CD14-positive monocyte (primary cell): ENCODE measurements around the gene HRH2. TPM values are rescaled to one million over a fixed set of nuclear protein-coding genes. Genes with fewer than 3 reads are reported as not detected.

Source experiments
- DNase-seq, 3 donors: peaks; one replicate each; pipeline ENCODE4 v3.0.0-alpha.2; 2011 to 2022
- H2AFZ ChIP-seq: 2 replicates; pipeline ENCODE4 v1.6.0; 2012; ENCODE audit warnings: mild to moderate bottlenecking, low read depth, low read length, inconsistent platforms; ENCODE audit not compliant: insufficient read depth, poor library complexity, severe bottlenecking
- H3K27ac ChIP-seq, 2 donors: 1 replicate in 1 of 2; 2 replicates in 1 of 2; pipeline ENCODE4 v1.5.1; 2012 to 2013; ENCODE audit warnings: low read length in 2 of 2, control low read depth in 1 of 2, inconsistent platforms in 1 of 2, low read depth in 1 of 2, mild to moderate bottlenecking in 1 of 2
- H3K27me3 ChIP-seq, 2 donors: one replicate each; pipeline versions ENCODE4 v1.6.0 to v1.6.1; 2011 to 2013; ENCODE audit warnings: low read length in 2 of 2; ENCODE audit not compliant: control insufficient read depth in 2 of 2, insufficient read depth in 2 of 2
- H3K36me3 ChIP-seq, 2 donors: replicated peaks in 1 of 2; 1 replicate in 1 of 2; 2 replicates in 1 of 2; pipeline versions ENCODE4 v1.5.1 to v1.6.1; 2012 to 2013; ENCODE audit warnings: low read length in 2 of 2, control low read depth in 1 of 2, inconsistent platforms in 1 of 2, mild to moderate bottlenecking in 1 of 2; ENCODE audit not compliant: insufficient read depth in 2 of 2, control insufficient read depth in 1 of 2
- H3K4me1 ChIP-seq, 2 donors: 1 replicate in 1 of 2; 2 replicates in 1 of 2; pipeline versions ENCODE4 v1.5.1 to v1.6.1; 2012 to 2013; ENCODE audit warnings: low read length in 2 of 2, control low read depth in 1 of 2, inconsistent platforms in 1 of 2, mild to moderate bottlenecking in 1 of 2, moderate library complexity in 1 of 2; ENCODE audit not compliant: insufficient read depth in 2 of 2, control insufficient read depth in 1 of 2
- H3K4me2 ChIP-seq: replicated peaks from 2 replicates; pipeline ENCODE3; 2012; ENCODE audit warnings: low read length, moderate library complexity, mild to moderate bottlenecking; ENCODE audit not compliant: poor library complexity, severe bottlenecking; ENCODE audit errors: extremely low read depth
- H3K4me3 ChIP-seq, 3 experiments: fragments of 200-600 bp in 1 of 3; sonication (generic) in 1 of 3; replicated peaks in 1 of 3; 1 replicate in 2 of 3; 2 replicates in 1 of 3; pipeline ENCODE4 v1.5.1; 2011 to 2013; ENCODE audit warnings: low read length in 3 of 3, mild to moderate bottlenecking in 3 of 3, control low read depth in 2 of 3, low read depth in 2 of 3, inconsistent platforms in 1 of 3, moderate library complexity in 1 of 3
- H3K79me2 ChIP-seq: 2 replicates; pipeline ENCODE4 v1.6.0; 2012; ENCODE audit warnings: mild to moderate bottlenecking, control low read depth, inconsistent platforms, low read length, moderate library complexity; ENCODE audit not compliant: insufficient read depth
- H3K9ac ChIP-seq: 2 replicates; pipeline ENCODE4 v1.6.0; 2017; ENCODE audit warnings: low read length, mild to moderate bottlenecking; ENCODE audit not compliant: insufficient read depth, poor library complexity, severe bottlenecking
- H3K9me3 ChIP-seq, 2 donors: replicated peaks in 1 of 2; 1 replicate in 1 of 2; 2 replicates in 1 of 2; pipeline versions ENCODE4 v1.5.1 to v1.6.1; 2012 to 2013; ENCODE audit warnings: low read length in 2 of 2, control low read depth in 1 of 2; ENCODE audit not compliant: control insufficient read depth in 1 of 2, insufficient read depth in 1 of 2
- H4K20me1 ChIP-seq: 2 replicates; pipeline ENCODE4 v1.6.0; 2012; ENCODE audit warnings: mild to moderate bottlenecking, low read length, control low read depth, moderate library complexity; ENCODE audit not compliant: insufficient read depth
- H3K27ac Mint-ChIP-seq, 7 donors: one replicate each; pipeline ENCODE4 v1.8.0; 2020; ENCODE audit warnings: mild to moderate bottlenecking in 7 of 7, mixed read lengths in 7 of 7, moderate library complexity in 6 of 7, inconsistent platforms in 2 of 7
- H3K27me3 Mint-ChIP-seq, 3 donors: one replicate each; pipeline ENCODE4 v1.8.0; 2021 to 2022; ENCODE audit warnings: low read depth in 3 of 3, mild to moderate bottlenecking in 3 of 3, mixed read lengths in 3 of 3, moderate library complexity in 3 of 3, inconsistent platforms in 1 of 3
- H3K36me3 Mint-ChIP-seq, 2 donors: one replicate each; pipeline ENCODE4 v1.8.0; 2020; ENCODE audit warnings: mixed read lengths in 2 of 2, inconsistent platforms in 1 of 2, mild to moderate bottlenecking in 1 of 2
- H3K4me1 Mint-ChIP-seq: one replicate; pipeline ENCODE4 v1.8.0; 2020; ENCODE audit warnings: mild to moderate bottlenecking, mixed read lengths
- H3K4me3 Mint-ChIP-seq, 2 donors: one replicate each; pipeline ENCODE4 v1.8.0; 2020; ENCODE audit warnings: mild to moderate bottlenecking in 2 of 2, mixed read lengths in 2 of 2, moderate library complexity in 1 of 2
- H3K9me3 Mint-ChIP-seq, 7 donors: one replicate each; pipeline ENCODE4 v1.8.0; 2020 to 2022; ENCODE audit warnings: mixed read lengths in 7 of 7, mild to moderate bottlenecking in 6 of 7, moderate library complexity in 6 of 7, inconsistent platforms in 2 of 7
- WGBS: methylation state at CpG from one replicate; pipeline ENCODE4 v1.1.5; 2013; ENCODE audit warnings: missing lambda C conversion rate; ENCODE audit not compliant: insufficient coverage; 5-methylcytosine and 5-hydroxymethylcytosine counted together
- intact Hi-C, 2 donors: fragments of 100-400 bp; cut with micrococcal nuclease; formaldehyde crosslinking; loops; one replicate each; pipeline versions ENCODE4 v1.15.0 to v1.15.1; 2023
- polyA plus RNA-seq, 3 donors: library from polyadenylated mRNA; depleted of rRNA in 1 of 3; unstranded in 2 of 3; stranded (reverse) in 1 of 3; fragments of 300-500 nt in 2 of 3; fragments of >200 nt in 1 of 3; fragmentation: Illumina TruSeq in 2 of 3; gene quantifications; 1 replicate in 2 of 3; 2 replicates in 1 of 3; pipeline ENCODE4 v1.2.3, GENCODE V29; 2012 to 2021
- TF ChIP-seq, protein P1 (sequence below): fragments of 200-600 bp; IDR thresholded peaks from one replicate; pipeline ENCODE4 v1.8.0; 2022; ENCODE audit warnings: antibody characterized with exemption, mild to moderate bottlenecking

The HRH2 gene
- polyA plus RNA-seq, 3 donors = 10.6 to 71.7 (median 25.5) TPM

DNA sequence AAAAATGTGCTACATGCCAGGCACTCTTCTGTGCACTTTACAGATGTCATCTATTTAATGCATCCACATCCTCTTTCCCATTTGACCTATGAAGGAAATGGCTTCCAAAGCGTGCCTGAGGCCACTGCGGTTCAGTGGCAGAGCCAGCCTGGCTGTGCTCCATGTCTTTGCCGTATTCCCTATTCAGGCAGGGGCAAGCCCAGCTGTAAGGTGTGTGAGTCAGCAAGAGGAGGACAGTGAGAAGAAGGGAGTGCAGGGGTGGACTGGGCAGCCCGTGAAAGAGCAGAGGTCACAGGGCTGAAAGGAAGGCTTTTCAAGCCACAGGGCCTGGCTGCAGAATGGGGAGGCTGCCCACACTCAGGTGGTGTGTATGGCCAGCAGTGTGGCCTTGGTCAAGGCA, 91.7 kb downstream of the HRH2 start:
- Histone ChIP-seq H3K4me3 (no peak overlapping the region), H3K4me1 (no peaks in the 10 kb centered on the region), H3K27me3 (peaks cover 0 to 3% of the 10 kb centered on the region in 2 donors), H4K20me1 (no peaks in the 10 kb centered on the region), H2AFZ (no peak overlapping the region), H3K9me3 (no peaks in the 10 kb centered on the region), H3K79me2 (no peaks in the 10 kb centered on the region), H3K9ac (no peak overlapping the region), H3K27ac (no peak overlapping the region), H3K36me3 (no peaks in the 10 kb centered on the region), H3K4me2 (no peak overlapping the region)
- DNase-seq = no peak
- WGBS = 93% methylated on average over 2 of the region's 4 CpGs
- no peak overlapping the region for H3K4me3 Mint-ChIP-seq
- TF ChIP-seq, protein P1, sequence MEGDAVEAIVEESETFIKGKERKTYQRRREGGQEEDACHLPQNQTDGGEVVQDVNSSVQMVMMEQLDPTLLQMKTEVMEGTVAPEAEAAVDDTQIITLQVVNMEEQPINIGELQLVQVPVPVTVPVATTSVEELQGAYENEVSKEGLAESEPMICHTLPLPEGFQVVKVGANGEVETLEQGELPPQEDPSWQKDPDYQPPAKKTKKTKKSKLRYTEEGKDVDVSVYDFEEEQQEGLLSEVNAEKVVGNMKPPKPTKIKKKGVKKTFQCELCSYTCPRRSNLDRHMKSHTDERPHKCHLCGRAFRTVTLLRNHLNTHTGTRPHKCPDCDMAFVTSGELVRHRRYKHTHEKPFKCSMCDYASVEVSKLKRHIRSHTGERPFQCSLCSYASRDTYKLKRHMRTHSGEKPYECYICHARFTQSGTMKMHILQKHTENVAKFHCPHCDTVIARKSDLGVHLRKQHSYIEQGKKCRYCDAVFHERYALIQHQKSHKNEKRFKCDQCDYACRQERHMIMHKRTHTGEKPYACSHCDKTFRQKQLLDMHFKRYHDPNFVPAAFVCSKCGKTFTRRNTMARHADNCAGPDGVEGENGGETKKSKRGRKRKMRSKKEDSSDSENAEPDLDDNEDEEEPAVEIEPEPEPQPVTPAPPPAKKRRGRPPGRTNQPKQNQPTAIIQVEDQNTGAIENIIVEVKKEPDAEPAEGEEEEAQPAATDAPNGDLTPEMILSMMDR = no peak
- H3K9me3 Mint-ChIP-seq = peaks cover 0 to 3% (median 2%) of the 10 kb centered on the region in 7 donors
- no peaks in the 10 kb centered on the region for H3K4me1 Mint-ChIP-seq
- H3K27ac Mint-ChIP-seq = no peak overlapping the region
- peaks cover 10 to 27% (median 17%) of the 10 kb centered on the region in 3 donors for H3K27me3 Mint-ChIP-seq
- intact Hi-C loops = no loop called here
- no peaks in the 10 kb centered on the region for H3K36me3 Mint-ChIP-seq

DNA sequence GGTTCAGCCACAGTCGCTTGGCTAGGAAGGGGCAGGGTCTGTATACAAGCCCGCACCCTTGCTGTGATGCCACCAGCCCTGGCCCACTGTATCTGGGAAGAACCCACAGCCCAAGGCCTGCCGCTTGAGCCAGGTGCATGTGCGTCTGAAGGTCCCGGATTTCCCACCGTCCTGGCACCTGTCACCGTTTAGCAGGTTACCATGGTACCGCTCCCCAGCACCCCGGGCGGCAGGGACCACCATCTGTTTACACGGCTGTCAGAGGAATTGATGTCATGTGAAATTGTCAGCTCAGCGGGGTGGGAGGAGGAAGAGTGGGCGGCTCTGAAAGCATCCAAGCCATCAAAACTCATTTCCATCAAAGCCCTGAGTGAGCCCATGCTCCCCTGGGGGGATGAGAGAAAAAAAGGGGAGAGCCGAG, 92.7 kb downstream of the HRH2 start:
- TF ChIP-seq, protein P1 = no peak
- no peaks in the 10 kb centered on the region for H4K20me1 ChIP-seq
- H3K9me3 ChIP-seq = no peaks in the 10 kb centered on the region
- no peak overlapping the region for H2AFZ ChIP-seq
- H3K4me3 ChIP-seq = no peak overlapping the region
- no peak overlapping the region for H3K4me2 ChIP-seq
- no peaks in the 10 kb centered on the region for H3K4me1 ChIP-seq
- WGBS = 68% methylated on average over 8 of the region's 14 CpGs
- H3K9ac ChIP-seq = no peak overlapping the region
- no peaks in the 10 kb centered on the region for H3K79me2 ChIP-seq
- no peak overlapping the region for H3K27ac ChIP-seq
- H3K4me3 Mint-ChIP-seq = no peak overlapping the region
- intact Hi-C loops = no loop called here
- peaks cover 0 to 3% of the 10 kb centered on the region in 2 donors for H3K27me3 ChIP-seq
- no peaks in the 10 kb centered on the region for H3K4me1 Mint-ChIP-seq
- H3K36me3 ChIP-seq = no peaks in the 10 kb centered on the region
- H3K27ac Mint-ChIP-seq = no peak overlapping the region
- H3K36me3 Mint-ChIP-seq = no peaks in the 10 kb centered on the region
- H3K27me3 Mint-ChIP-seq = peaks cover 8 to 31% (median 22%) of the 10 kb centered on the region in 3 donors
- H3K9me3 Mint-ChIP-seq = peaks cover 0 to 3% (median 2%) of the 10 kb centered on the region in 7 donors
- DNase-seq = no peak
